Fibroblast of mammary gland (primary cell): ENCODE measurements around the gene CCDC137.
A peak's percentile ranks its signal among the peaks of the same experiment; 100 is the strongest.

ENCODE experiments used
- DNase-seq: peaks from one replicate; pipeline ENCODE4 v3.0.0-alpha.2; 2010; ENCODE audit warnings: low read depth
- H3K4me3 ChIP-seq: 2 replicates; pipeline ENCODE4 v1.5.1; 2011; ENCODE audit warnings: low read depth, mild to moderate bottlenecking, low read length, moderate library complexity; ENCODE audit not compliant: control insufficient read depth
- CTCF ChIP-seq: conservative IDR thresholded peaks from 2 replicates; pipeline ENCODE4 v1.5.1; 2011; ENCODE audit warnings: low read depth, low read length, inconsistent platforms; ENCODE audit not compliant: control insufficient read depth, insufficient read depth

CCDC137 gene

GRCh38 chr17:81706232-81706611 is 39.7 kb downstream of the CCDC137 start:
- no peak for TF ChIP-seq CTCF
- no peak overlapping the region for H3K4me3 ChIP-seq
- no peak for DNase-seq

GRCh38 chr17:81706757-81707624 is 40.5 kb downstream of the CCDC137 start:
- no peak for TF ChIP-seq CTCF
- no peak overlapping the region for H3K4me3 ChIP-seq
- no peak for DNase-seq

GRCh38 chr17:81707725-81708646 is 41.4 kb downstream of the CCDC137 start:
- H3K4me3 ChIP-seq: no peak overlapping the region
- DNase-seq: no peak
- TF ChIP-seq CTCF: no peak

- no peak for DNase-seq
- no peak for TF ChIP-seq CTCF
- no peak overlapping the region for H3K4me3 ChIP-seq
Observed at GRCh38 chr17:81708739-81709185, 42.2 kb downstream of the CCDC137 start.

GRCh38 chr17:81710514-81711308 is 44.2 kb downstream of the CCDC137 start:
- TF ChIP-seq CTCF: no peak
- H3K4me3 ChIP-seq: no peak overlapping the region
- DNase-seq: peak; percentile 37

- no peak for TF ChIP-seq CTCF
- H3K4me3 ChIP-seq: peak within 1 kb of the TSS; percentile 54
- DNase-seq: peak; percentile 63
Observed at GRCh38 chr17:81711814-81712467, 45.4 kb downstream of the CCDC137 start, which contains the start of gene SLC25A10. TSS of gene SLC25A10 (plus strand) at chr17:81712284. CDS start at chr17:81712427, 143 bp downstream.
